GM18858 (cell line): ENCODE data around the gene FBXL4.
A peak's percentile ranks its signal among the peaks of the same experiment; 100 is the strongest.
"Not testable (repeated sequence)": the region's sequence is repeated elsewhere in the genome, so short reads cannot be mapped to it uniquely, and the experiment has no call there.

Experiments used
- ATAC-seq: cut with Tn5 transposase; IDR thresholded peaks from one replicate; pipeline ENCODE4 v1.9.1; 2021; ENCODE audit not compliant: unreplicated experiment

FBXL4 gene

GRCh38 chr6:98946266-98946878 is 1.4 kb downstream of the FBXL4 start:
- no peak for ATAC-seq

- ATAC-seq, result no peak
These were observed 2.2 kb downstream of the FBXL4 start for GRCh38 chr6:98945311-98946115.

- no peak for ATAC-seq
These were observed 3.1 kb downstream of the FBXL4 start for GRCh38 chr6:98944598-98945081.

GRCh38 chr6:98944168-98944567 is 3.6 kb downstream of the FBXL4 start:
- ATAC-seq, result no peak

- no peak for ATAC-seq
These were observed 5.4 kb downstream of the FBXL4 start for GRCh38 chr6:98942263-98942803.

GRCh38 chr6:98941319-98941718 is 6.4 kb downstream of the FBXL4 start:
- no peak for ATAC-seq

- no peak for ATAC-seq
These were observed 10.4 kb downstream of the FBXL4 start for GRCh38 chr6:98937351-98937750.

GRCh38 chr6:98932381-98932780 is 15.4 kb downstream of the FBXL4 start:
- no peak for ATAC-seq

GRCh38 chr6:98931696-98932095 is 16.1 kb downstream of the FBXL4 start:
- no peak for ATAC-seq

GRCh38 chr6:98929498-98930060 is 18.2 kb downstream of the FBXL4 start:
- no peak for ATAC-seq

GRCh38 chr6:98928688-98929087 is 19.1 kb downstream of the FBXL4 start:
- no peak for ATAC-seq

GRCh38 chr6:98927534-98927933 is 20.2 kb downstream of the FBXL4 start:
- no peak for ATAC-seq

- ATAC-seq, result no peak
These were observed 21.9 kb downstream of the FBXL4 start for GRCh38 chr6:98925831-98926230.

- ATAC-seq, result no peak
These were observed 23.1 kb downstream of the FBXL4 start for GRCh38 chr6:98924647-98925046.

GRCh38 chr6:98920904-98921431 is 26.8 kb downstream of the FBXL4 start:
- ATAC-seq, result peak; percentile 94

- ATAC-seq, result not testable (repeated sequence)
These were observed 36.8 kb downstream of the FBXL4 start for GRCh38 chr6:98910946-98911345.

GRCh38 chr6:98909236-98909635 is 38.5 kb downstream of the FBXL4 start:
- no peak for ATAC-seq

GRCh38 chr6:98906342-98906741 is 41.4 kb downstream of the FBXL4 start:
- ATAC-seq, result not testable (repeated sequence)

- ATAC-seq, result no peak
These were observed 42.0 kb downstream of the FBXL4 start for GRCh38 chr6:98905759-98906158.

- ATAC-seq, result no peak
These were observed 43.6 kb downstream of the FBXL4 start for GRCh38 chr6:98904096-98904495.

- no peak for ATAC-seq
These were observed 47.0 kb downstream of the FBXL4 start for GRCh38 chr6:98900706-98901105.

- no peak for ATAC-seq
These were observed 52.9 kb downstream of the FBXL4 start for GRCh38 chr6:98894810-98895209.
